ENCODE measurements around the gene NPDC1.

- TF ChIP-seq TAF1 (IDR thresholded peaks at IDR 0.05; ENCODE audit: low read depth, low read length) (no peak), POLR2A (IDR thresholded peaks at IDR 0.05; ENCODE audit: low read depth, low read length) (no peak)
Measured at GRCh38 chr9:137014776-137015539, 31.0 kb downstream of the NPDC1 start.
